Lower lobe of right lung (tissue), 2 donors: ENCODE results near the gene ECHS1. TPM values are rescaled to one million over a fixed set of nuclear protein-coding genes. Genes with fewer than 3 reads are reported as not detected.
"Not testable (repeated sequence)": the region's sequence is repeated elsewhere in the genome, so short reads cannot be mapped to it uniquely, and the experiment has no call there.

Experiments
- ATAC-seq, 2 donors: fragments of 200-7000 bp; cut with Tn5 transposase; one replicate each; pipeline ENCODE4 v1.9.1; 2020 to 2022; ENCODE audit warnings: mild to moderate bottlenecking in 2 of 2, moderate library complexity in 2 of 2
- DNase-seq: peaks from one replicate; pipeline ENCODE4 v3.0.0-alpha.2; 2020
- H3K27ac ChIP-seq: fragments of 200-600 bp; one replicate; pipeline ENCODE4 v1.8.0; 2022
- H3K27me3 ChIP-seq: fragments of 200-600 bp; one replicate; pipeline ENCODE4 v1.8.0; 2022; ENCODE audit warnings: low read depth
- H3K36me3 ChIP-seq: fragments of 200-600 bp; one replicate; pipeline ENCODE4 v1.8.0; 2022; ENCODE audit warnings: mild to moderate bottlenecking
- H3K4me1 ChIP-seq: fragments of 200-600 bp; one replicate; pipeline ENCODE4 v1.8.0; 2022
- H3K4me3 ChIP-seq: fragments of 200-600 bp; one replicate; pipeline ENCODE4 v1.8.0; 2022; ENCODE audit warnings: mild to moderate bottlenecking
- H3K9me3 ChIP-seq: fragments of 200-600 bp; one replicate; pipeline ENCODE4 v1.8.0; 2022
- CTCF ChIP-seq: fragments of 200-600 bp; IDR thresholded peaks from one replicate; pipeline ENCODE4 v1.8.0; 2022; ENCODE audit warnings: antibody characterized with exemption, mild to moderate bottlenecking
- intact Hi-C: fragments of 100-400 bp; cut with DNase I; formaldehyde crosslinking; loops from one replicate; pipeline ENCODE4 v1.11.0; 2022
- total RNA-seq: library from RNA; stranded (reverse); fragmentation: NEBNext Ultra II Directional; extraction: Animal tissue kit (Norgen Biotek cat#: 25700); gene quantifications from one replicate; pipeline ENCODE4 v1.2.1, GENCODE V29; 2021
- donor health status: DM: no; HTN: yes; CAD: no; lungs with severe emphysema.

Gene ECHS1
- total RNA-seq, 1 donor from 2014 or later: 59.5 TPM

GRCh38 chr10:133391249-133391635 is 18.1 kb upstream of the ECHS1 start:
- Histone ChIP-seq H3K27ac (no peak overlapping the region), H3K4me1 (peaks cover 18% of the 10 kb centered on the region), H3K9me3 (no peaks in the 10 kb centered on the region), H3K27me3 (no peaks in the 10 kb centered on the region), H3K4me3 (no peak overlapping the region), H3K36me3 (peaks cover 8% of the 10 kb centered on the region)
- peak; percentile 42 for DNase-seq
- no peak for TF ChIP-seq CTCF
- no peak for ATAC-seq
- intact Hi-C loops: no loop called here

- Histone ChIP-seq H3K9me3 (no peaks in the 10 kb centered on the region), H3K4me3 (no peak overlapping the region), H3K36me3 (peaks cover 2% of the 10 kb centered on the region), H3K27me3 (no peaks in the 10 kb centered on the region), H3K27ac (no peak overlapping the region), H3K4me1 (peaks cover 17% of the 10 kb centered on the region)
- ATAC-seq (no peak), DNase-seq (no peak)
- intact Hi-C loops: no loop called here
- TF ChIP-seq CTCF: no peak
Observed at GRCh38 chr10:133390597-133391248, 17.6 kb upstream of the ECHS1 start.

- DNase-seq: peak; percentile 49
- intact Hi-C loops: no loop called here
- Histone ChIP-seq H3K9me3 (no peaks in the 10 kb centered on the region), H3K27me3 (no peaks in the 10 kb centered on the region), H3K36me3 (peaks cover 2% of the 10 kb centered on the region), H3K27ac (peak overlapping the region; percentile 64), H3K4me1 (peaks cover 6% of the 10 kb centered on the region), H3K4me3 (peak overlapping the region; percentile 34)
- TF ChIP-seq CTCF: no peak
- ATAC-seq: peak in 1 of 2 donors; percentile 31
Observed at GRCh38 chr10:133388973-133389818, 16.0 kb upstream of the ECHS1 start.

GRCh38 chr10:133388236-133388972 is 15.2 kb upstream of the ECHS1 start:
- DNase-seq: peak; percentile 34
- H3K4me3 ChIP-seq: no peak overlapping the region
- no peak for TF ChIP-seq CTCF

GRCh38 chr10:133386951-133387350 is 13.8 kb upstream of the ECHS1 start:
- not testable (repeated sequence) for ATAC-seq

More at GRCh38 chr10:133388236-133388972, 15.2 kb upstream of the ECHS1 start:
- Histone ChIP-seq H3K4me1 (peaks cover 4% of the 10 kb centered on the region), H3K9me3 (no peaks in the 10 kb centered on the region), H3K27ac (peak overlapping the region; percentile 64), H3K36me3 (peaks cover 9% of the 10 kb centered on the region), H3K27me3 (no peaks in the 10 kb centered on the region)
- ATAC-seq: no peak
- intact Hi-C loops: no loop called here

More at GRCh38 chr10:133386951-133387350, 13.8 kb upstream of the ECHS1 start:
- H3K4me3 ChIP-seq, DNase-seq, H3K27me3 ChIP-seq, H3K36me3 ChIP-seq, intact Hi-C loops, H3K4me1 ChIP-seq, H3K27ac ChIP-seq, H3K9me3 ChIP-seq: not testable (repeated sequence)
